NB4 (cell line): Measurements from ENCODE around the gene ELAC2.

Source experiments
- CTCF ChIP-seq: IDR thresholded peaks from one replicate; pipeline ENCODE4 v1.5.1; 2012; ENCODE audit warnings: low read depth, low read length
- MAX ChIP-seq: IDR thresholded peaks from 2 replicates; pipeline ENCODE4 v1.6.1; 2011; ENCODE audit warnings: low read depth, low read length
- MYC ChIP-seq: IDR thresholded peaks from 2 replicates; pipeline ENCODE4 v1.6.1; 2011; ENCODE audit warnings: low read depth, low read length
- POLR2A ChIP-seq: IDR thresholded peaks from 2 replicates; pipeline ENCODE4 v1.6.1; 2011; ENCODE audit warnings: mild to moderate bottlenecking; ENCODE audit not compliant: insufficient read length; ENCODE audit errors: extremely low read depth

GRCh38 chr17:13035420-13035819 is 17.6 kb upstream of the ELAC2 start:
- TF ChIP-seq CTCF = no peak
- TF ChIP-seq POLR2A = no peak
- no peak for TF ChIP-seq MAX
- no peak for TF ChIP-seq MYC
